Mesenchymal stem cell (in vitro differentiated cells and primary cell): ENCODE results near the gene TBK1.
"Not testable (repeated sequence)": the region's sequence is repeated elsewhere in the genome, so short reads cannot be mapped to it uniquely, and the experiment has no call there.

Experiments used
- DNase-seq: peaks from one replicate; pipeline ENCODE4 v3.0.0-alpha.2; 2013
- H2AFZ ChIP-seq: one replicate; pipeline ENCODE4 v1.6.1; 2013; ENCODE audit warnings: low read depth, mild to moderate bottlenecking, control low read depth, inconsistent platforms, low read length, moderate library complexity
- H2AK5ac ChIP-seq: 2 replicates; pipeline ENCODE4 v1.6.1; 2013; ENCODE audit warnings: low read length, moderate library complexity, mild to moderate bottlenecking, inconsistent platforms; ENCODE audit not compliant: severe bottlenecking
- H2BK120ac ChIP-seq: one replicate; pipeline ENCODE4 v1.6.1; 2013; ENCODE audit warnings: low read depth, mild to moderate bottlenecking, inconsistent platforms, low read length, moderate library complexity
- H2BK12ac ChIP-seq, 2 experiments: one replicate each; pipeline ENCODE4 v1.6.1; 2013; ENCODE audit warnings: inconsistent platforms in 2 of 2, low read length in 2 of 2, mild to moderate bottlenecking in 2 of 2, moderate library complexity in 2 of 2, control low read depth in 1 of 2
- H2BK15ac ChIP-seq: one replicate; pipeline ENCODE4 v1.6.1; 2013; ENCODE audit warnings: mild to moderate bottlenecking, low read depth, inconsistent platforms; ENCODE audit not compliant: poor library complexity, severe bottlenecking
- H2BK5ac ChIP-seq: 2 replicates; pipeline ENCODE4 v1.6.1; 2013; ENCODE audit warnings: low read depth, mild to moderate bottlenecking, low read length, control low read depth, inconsistent platforms; ENCODE audit not compliant: poor library complexity, severe bottlenecking
- H3K14ac ChIP-seq, 2 experiments: one replicate each; pipeline ENCODE4 v1.6.1; 2013; ENCODE audit warnings: inconsistent platforms in 2 of 2, low read length in 2 of 2, control low read depth in 1 of 2, mild to moderate bottlenecking in 1 of 2, moderate library complexity in 1 of 2
- H3K18ac ChIP-seq, 2 experiments: one replicate each; pipeline ENCODE4 v1.6.1; 2013; ENCODE audit warnings: inconsistent platforms in 2 of 2, low read length in 2 of 2, control low read depth in 1 of 2, low read depth in 1 of 2, mild to moderate bottlenecking in 1 of 2
- H3K23ac ChIP-seq, 2 experiments: one replicate each; pipeline ENCODE4 v1.6.1; 2013; ENCODE audit warnings: inconsistent platforms in 2 of 2, low read length in 2 of 2, mild to moderate bottlenecking in 2 of 2, moderate library complexity in 2 of 2, control low read depth in 1 of 2
- H3K27ac ChIP-seq: 2 replicates; pipeline ENCODE4 v1.5.1; 2013; ENCODE audit warnings: mild to moderate bottlenecking, moderate library complexity, low read length, control low read depth, inconsistent platforms; ENCODE audit not compliant: poor library complexity, severe bottlenecking
- H3K27me3 ChIP-seq, 2 experiments: 2 replicates each; pipeline versions ENCODE4 v1.6.1 to v1.7.0; 2013; ENCODE audit warnings: low read length in 2 of 2, mild to moderate bottlenecking in 2 of 2, moderate library complexity in 2 of 2, control low read depth in 1 of 2, inconsistent platforms in 1 of 2; ENCODE audit not compliant: control insufficient read depth in 1 of 2, insufficient read depth in 1 of 2
- H3K36me3 ChIP-seq, 2 experiments: 2 replicates each; pipeline versions ENCODE4 v1.6.1 to v1.7.0; 2013; ENCODE audit warnings: low read length in 2 of 2, control low read depth in 1 of 2, inconsistent platforms in 1 of 2, low read depth in 1 of 2, mild to moderate bottlenecking in 1 of 2; ENCODE audit not compliant: insufficient read depth in 2 of 2, control insufficient read depth in 1 of 2
- H3K4ac ChIP-seq, 2 experiments: one replicate each; pipeline ENCODE4 v1.6.1; 2013; ENCODE audit warnings: inconsistent platforms in 2 of 2, low read length in 2 of 2, mild to moderate bottlenecking in 2 of 2, moderate library complexity in 2 of 2, control low read depth in 1 of 2, low read depth in 1 of 2
- H3K4me1 ChIP-seq: 2 replicates; pipeline ENCODE4 v1.6.1; 2013; ENCODE audit warnings: low read depth, low read length, control low read depth; ENCODE audit not compliant: control insufficient read depth, insufficient read depth
- H3K4me2 ChIP-seq: 2 replicates; pipeline ENCODE4 v1.6.1; 2013; ENCODE audit warnings: low read length, mild to moderate bottlenecking, inconsistent platforms; ENCODE audit not compliant: poor library complexity, severe bottlenecking
- H3K4me3 ChIP-seq, 2 experiments: 2 replicates each; pipeline versions ENCODE4 v1.5.1 to v1.7.0; 2013; ENCODE audit warnings: low read length in 2 of 2, mild to moderate bottlenecking in 2 of 2, control low read depth in 1 of 2, low read depth in 1 of 2; ENCODE audit not compliant: insufficient read depth in 1 of 2
- H3K79me1 ChIP-seq: replicated peaks from 2 replicates; pipeline ENCODE4 v1.6.1; 2013; ENCODE audit warnings: mild to moderate bottlenecking, control low read depth, low read length, inconsistent platforms; ENCODE audit not compliant: poor library complexity, severe bottlenecking
- H3K9ac ChIP-seq: 2 replicates; pipeline ENCODE4 v1.7.0; 2013; ENCODE audit warnings: mild to moderate bottlenecking, low read length, moderate library complexity
- H3K9me3 ChIP-seq: 2 replicates; pipeline ENCODE4 v1.7.0; 2013; ENCODE audit warnings: mild to moderate bottlenecking, low read length; ENCODE audit not compliant: control insufficient read depth
- H4K8ac ChIP-seq: one replicate; pipeline ENCODE4 v1.6.1; 2013; ENCODE audit warnings: inconsistent platforms, mild to moderate bottlenecking, low read length, moderate library complexity
- H4K91ac ChIP-seq: one replicate; pipeline ENCODE4 v1.6.1; 2013; ENCODE audit warnings: mild to moderate bottlenecking, low read length, inconsistent platforms
- WGBS: methylation state at CpG from one replicate; pipeline ENCODE4 v1.1.7; 2013; ENCODE audit warnings: mixed read lengths; 5-methylcytosine and 5-hydroxymethylcytosine counted together

Gene TBK1

DNA sequence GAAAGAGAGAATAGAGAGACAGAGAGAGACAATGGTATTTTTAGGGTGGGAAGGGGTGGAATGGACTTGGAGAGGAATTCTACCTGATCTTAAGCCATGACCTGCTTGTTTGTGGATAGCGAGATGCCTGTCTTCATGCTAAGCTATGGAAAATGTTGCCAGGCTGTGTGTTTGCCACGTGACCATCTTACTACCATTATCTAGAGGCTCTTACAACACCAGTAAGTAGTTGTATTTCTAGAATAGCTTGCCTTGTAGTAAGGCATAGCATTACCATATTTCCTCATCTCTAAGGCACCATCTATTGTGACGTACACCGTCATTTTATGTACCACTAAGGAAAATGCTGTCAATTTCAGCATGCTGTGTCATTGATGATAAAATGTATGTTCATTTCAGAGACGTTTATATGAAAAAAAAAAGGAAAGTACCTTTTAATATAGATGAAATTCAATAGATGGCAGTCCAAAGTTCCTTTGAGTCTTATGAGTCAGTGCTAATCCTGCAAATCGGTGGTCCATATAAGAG, 82.8 kb downstream of the TBK1 start:
- no peak overlapping the region for H3K23ac ChIP-seq
- H3K9me3 ChIP-seq: no peaks in the 10 kb centered on the region
- peaks cover 3% of the 10 kb centered on the region for H3K4me1 ChIP-seq
- WGBS: 93% methylated on average over 2 of the region's 6 CpGs
- no peak for DNase-seq
- no peak overlapping the region for H3K4me3 ChIP-seq
- H3K27ac ChIP-seq: no peak overlapping the region
- no peak overlapping the region for H2BK12ac ChIP-seq
- no peak overlapping the region for H2AFZ ChIP-seq
- H3K79me1 ChIP-seq: no peaks in the 10 kb centered on the region
- peak overlapping the region in 1 of 2 experiments; percentile 21 for H3K4ac ChIP-seq
- H3K14ac ChIP-seq: peak overlapping the region in 1 of 2 experiments; percentile 39
- H3K27me3 ChIP-seq: peaks cover 0 to 6% of the 10 kb centered on the region in 2 experiments
- no peak overlapping the region for H3K9ac ChIP-seq
- H4K91ac ChIP-seq: no peak overlapping the region
- H2BK5ac ChIP-seq: peak overlapping the region; percentile 44
- no peak overlapping the region for H2AK5ac ChIP-seq
- no peak overlapping the region for H3K4me2 ChIP-seq
- no peak overlapping the region for H3K18ac ChIP-seq
- H2BK15ac ChIP-seq: no peak overlapping the region
- H4K8ac ChIP-seq: no peak overlapping the region
- no peaks in the 10 kb centered on the region for H3K36me3 ChIP-seq
- H2BK120ac ChIP-seq: no peak overlapping the region

DNA sequence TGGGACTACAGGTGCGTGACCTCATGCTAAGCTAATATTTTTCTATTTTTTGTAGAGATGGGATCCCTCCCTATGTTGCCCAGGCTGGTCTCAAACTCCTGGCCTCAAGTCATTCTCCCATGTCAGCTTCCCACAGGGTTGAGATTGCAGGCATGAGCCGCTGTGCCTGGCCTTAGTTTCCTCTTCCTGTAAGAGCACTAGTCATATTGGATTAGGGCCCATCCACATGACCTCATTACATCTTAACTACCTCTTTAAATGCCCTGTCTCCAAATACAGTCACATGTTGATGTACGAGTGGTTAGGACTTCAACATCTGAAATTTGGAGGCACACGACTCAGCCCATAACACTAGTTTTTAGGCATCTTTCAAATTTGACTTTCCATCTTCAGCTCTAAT, 86.2 kb downstream of the TBK1 start:
- Histone ChIP-seq H2BK120ac (no peak overlapping the region), H2AK5ac (no peak overlapping the region), H3K36me3 (no peaks in the 10 kb centered on the region), H3K27ac (no peak overlapping the region), H3K9ac (no peak overlapping the region), H3K27me3 (peaks cover 0 to 6% of the 10 kb centered on the region in 2 experiments), H3K4me2 (no peak overlapping the region), H3K23ac (no peak overlapping the region), H4K8ac (no peak overlapping the region), H3K4me1 (peaks cover 1% of the 10 kb centered on the region), H3K4ac (no peak overlapping the region), H4K91ac (no peak overlapping the region), H3K9me3 (no peaks in the 10 kb centered on the region), H2BK5ac (no peak overlapping the region), H2BK15ac (no peak overlapping the region), H2AFZ (no peak overlapping the region), H3K79me1 (no peaks in the 10 kb centered on the region), H3K4me3 (no peak overlapping the region), H3K14ac (no peak overlapping the region), H2BK12ac (no peak overlapping the region), H3K18ac (no peak overlapping the region)
- 96% methylated on average over 4 of the region's 4 CpGs for WGBS
- no peak for DNase-seq

DNA sequence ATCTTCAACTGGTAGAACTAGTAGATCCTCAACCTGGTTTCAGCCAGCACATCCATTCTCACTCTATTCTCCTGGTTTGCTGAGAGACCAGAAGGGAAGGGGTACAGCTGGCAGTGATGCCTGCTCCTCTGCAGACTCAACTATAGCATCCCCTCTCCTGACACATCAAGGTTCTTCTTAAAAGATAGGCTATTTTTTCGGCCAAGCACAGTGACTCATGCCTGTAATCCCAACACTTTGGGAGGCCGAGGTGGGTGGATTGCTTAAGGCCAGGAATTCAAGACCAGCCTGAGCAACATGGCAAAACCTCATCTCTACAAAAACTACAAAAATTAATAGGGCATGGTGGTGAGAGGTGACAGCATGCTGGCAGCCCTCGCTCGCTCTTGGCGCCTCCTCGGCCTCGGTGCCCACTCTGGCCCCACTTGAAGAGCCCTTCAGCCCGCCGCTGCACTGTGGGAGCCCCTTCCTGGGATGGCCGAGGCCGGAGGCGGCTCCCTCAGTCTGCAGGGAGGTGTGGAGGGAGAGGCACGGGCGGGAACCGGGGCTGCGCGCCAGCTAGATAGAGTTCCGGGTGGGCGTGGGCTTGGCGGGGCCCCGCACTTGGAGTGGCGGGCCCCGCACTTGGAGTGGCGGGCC, 90.6 kb downstream of the TBK1 start:
- not testable (repeated sequence) for H4K8ac ChIP-seq, H3K4ac ChIP-seq, H2BK15ac ChIP-seq, H2AFZ ChIP-seq, H3K9ac ChIP-seq, H3K27ac ChIP-seq, H2BK120ac ChIP-seq, DNase-seq, H3K4me1 ChIP-seq, H4K91ac ChIP-seq, H3K9me3 ChIP-seq, H3K18ac ChIP-seq, H2AK5ac ChIP-seq, H3K4me2 ChIP-seq, H3K4me3 ChIP-seq, H2BK12ac ChIP-seq, H3K14ac ChIP-seq, H2BK5ac ChIP-seq, H3K79me1 ChIP-seq, H3K23ac ChIP-seq, H3K27me3 ChIP-seq, H3K36me3 ChIP-seq
- WGBS: 96% methylated on average over 9 of the region's 24 CpGs

DNA sequence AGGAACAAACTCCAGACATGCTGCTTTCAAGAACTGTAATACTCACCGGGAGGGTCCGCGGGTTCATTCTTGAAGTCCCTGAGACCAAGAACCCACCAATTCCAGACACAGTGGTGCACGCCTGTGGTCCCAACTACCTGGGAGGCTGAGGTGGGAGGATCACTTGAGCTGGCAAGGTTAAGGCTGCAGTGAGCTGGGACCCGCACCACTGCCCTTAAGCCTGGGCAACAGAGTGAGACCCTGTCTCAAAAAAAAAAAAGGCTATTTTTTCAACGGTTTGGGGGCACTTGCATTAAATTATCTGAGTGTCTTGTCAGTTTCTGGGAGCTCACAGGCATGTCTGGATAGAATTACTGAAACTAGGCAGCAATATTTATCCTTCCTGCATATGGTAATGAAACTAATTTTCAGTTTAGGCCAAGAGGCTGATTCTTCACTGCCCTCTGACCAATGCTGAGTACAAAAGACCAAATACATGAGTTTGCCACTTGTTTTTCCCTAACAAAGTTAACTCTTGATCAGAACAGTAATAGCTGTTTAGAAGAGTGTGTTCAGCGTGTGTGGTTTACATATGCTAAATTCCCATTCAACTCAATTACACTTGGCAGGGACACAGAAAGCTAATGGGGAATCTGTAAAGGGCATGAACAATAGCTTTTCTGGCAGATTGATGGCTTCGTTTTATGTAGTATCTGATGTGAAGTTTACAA, 92.6 kb downstream of the TBK1 start:
- no peak overlapping the region for H2AFZ ChIP-seq
- no peaks in the 10 kb centered on the region for H3K27me3 ChIP-seq
- H3K9ac ChIP-seq: no peak overlapping the region
- no peak overlapping the region for H2BK12ac ChIP-seq
- H3K36me3 ChIP-seq: no peaks in the 10 kb centered on the region
- no peak overlapping the region for H2BK5ac ChIP-seq
- no peak overlapping the region for H4K8ac ChIP-seq
- H3K4ac ChIP-seq: no peak overlapping the region
- no peaks in the 10 kb centered on the region for H3K79me1 ChIP-seq
- no peak overlapping the region for H4K91ac ChIP-seq
- no peak overlapping the region for H3K4me2 ChIP-seq
- no peak for DNase-seq
- no peak overlapping the region for H2BK15ac ChIP-seq
- H3K4me3 ChIP-seq: no peak overlapping the region
- H3K18ac ChIP-seq: no peak overlapping the region
- no peak overlapping the region for H2BK120ac ChIP-seq
- H2AK5ac ChIP-seq: no peak overlapping the region
- H3K9me3 ChIP-seq: peaks cover 4% of the 10 kb centered on the region
- H3K23ac ChIP-seq: no peak overlapping the region
- WGBS: 76% methylated on average over 4 of the region's 8 CpGs
- H3K4me1 ChIP-seq: peaks cover 1% of the 10 kb centered on the region
- H3K14ac ChIP-seq: no peak overlapping the region
- H3K27ac ChIP-seq: no peak overlapping the region
